Mesenchymal stem cell (in vitro differentiated cells and primary cell): ENCODE results near the gene CDY2A.
"Not testable (repeated sequence)": the region's sequence is repeated elsewhere in the genome, so short reads cannot be mapped to it uniquely, and the experiment has no call there.

ENCODE experiments used
- DNase-seq: peaks from one replicate; pipeline ENCODE4 v3.0.0-alpha.2; 2013
- H2AFZ ChIP-seq: one replicate; pipeline ENCODE4 v1.6.1; 2013; ENCODE audit warnings: low read depth, mild to moderate bottlenecking, control low read depth, inconsistent platforms, low read length, moderate library complexity
- H2AK5ac ChIP-seq: 2 replicates; pipeline ENCODE4 v1.6.1; 2013; ENCODE audit warnings: low read length, moderate library complexity, mild to moderate bottlenecking, inconsistent platforms; ENCODE audit not compliant: severe bottlenecking
- H2BK120ac ChIP-seq: one replicate; pipeline ENCODE4 v1.6.1; 2013; ENCODE audit warnings: low read depth, mild to moderate bottlenecking, inconsistent platforms, low read length, moderate library complexity
- H2BK12ac ChIP-seq, 2 experiments: one replicate each; pipeline ENCODE4 v1.6.1; 2013; ENCODE audit warnings: inconsistent platforms in 2 of 2, low read length in 2 of 2, mild to moderate bottlenecking in 2 of 2, moderate library complexity in 2 of 2, control low read depth in 1 of 2
- H2BK15ac ChIP-seq: one replicate; pipeline ENCODE4 v1.6.1; 2013; ENCODE audit warnings: mild to moderate bottlenecking, low read depth, inconsistent platforms; ENCODE audit not compliant: poor library complexity, severe bottlenecking
- H2BK5ac ChIP-seq: 2 replicates; pipeline ENCODE4 v1.6.1; 2013; ENCODE audit warnings: low read depth, mild to moderate bottlenecking, low read length, control low read depth, inconsistent platforms; ENCODE audit not compliant: poor library complexity, severe bottlenecking
- H3K14ac ChIP-seq, 2 experiments: one replicate each; pipeline ENCODE4 v1.6.1; 2013; ENCODE audit warnings: inconsistent platforms in 2 of 2, low read length in 2 of 2, control low read depth in 1 of 2, mild to moderate bottlenecking in 1 of 2, moderate library complexity in 1 of 2
- H3K18ac ChIP-seq, 2 experiments: one replicate each; pipeline ENCODE4 v1.6.1; 2013; ENCODE audit warnings: inconsistent platforms in 2 of 2, low read length in 2 of 2, control low read depth in 1 of 2, low read depth in 1 of 2, mild to moderate bottlenecking in 1 of 2
- H3K23ac ChIP-seq, 2 experiments: one replicate each; pipeline ENCODE4 v1.6.1; 2013; ENCODE audit warnings: inconsistent platforms in 2 of 2, low read length in 2 of 2, mild to moderate bottlenecking in 2 of 2, moderate library complexity in 2 of 2, control low read depth in 1 of 2
- H3K27ac ChIP-seq: 2 replicates; pipeline ENCODE4 v1.5.1; 2013; ENCODE audit warnings: mild to moderate bottlenecking, moderate library complexity, low read length, control low read depth, inconsistent platforms; ENCODE audit not compliant: poor library complexity, severe bottlenecking
- H3K27me3 ChIP-seq, 2 experiments: 2 replicates each; pipeline versions ENCODE4 v1.6.1 to v1.7.0; 2013; ENCODE audit warnings: low read length in 2 of 2, mild to moderate bottlenecking in 2 of 2, moderate library complexity in 2 of 2, control low read depth in 1 of 2, inconsistent platforms in 1 of 2; ENCODE audit not compliant: control insufficient read depth in 1 of 2, insufficient read depth in 1 of 2
- H3K36me3 ChIP-seq, 2 experiments: 2 replicates each; pipeline versions ENCODE4 v1.6.1 to v1.7.0; 2013; ENCODE audit warnings: low read length in 2 of 2, control low read depth in 1 of 2, inconsistent platforms in 1 of 2, low read depth in 1 of 2, mild to moderate bottlenecking in 1 of 2; ENCODE audit not compliant: insufficient read depth in 2 of 2, control insufficient read depth in 1 of 2
- H3K4ac ChIP-seq, 2 experiments: one replicate each; pipeline ENCODE4 v1.6.1; 2013; ENCODE audit warnings: inconsistent platforms in 2 of 2, low read length in 2 of 2, mild to moderate bottlenecking in 2 of 2, moderate library complexity in 2 of 2, control low read depth in 1 of 2, low read depth in 1 of 2
- H3K4me1 ChIP-seq: 2 replicates; pipeline ENCODE4 v1.6.1; 2013; ENCODE audit warnings: low read depth, low read length, control low read depth; ENCODE audit not compliant: control insufficient read depth, insufficient read depth
- H3K4me2 ChIP-seq: 2 replicates; pipeline ENCODE4 v1.6.1; 2013; ENCODE audit warnings: low read length, mild to moderate bottlenecking, inconsistent platforms; ENCODE audit not compliant: poor library complexity, severe bottlenecking
- H3K4me3 ChIP-seq, 2 experiments: 2 replicates each; pipeline versions ENCODE4 v1.5.1 to v1.7.0; 2013; ENCODE audit warnings: low read length in 2 of 2, mild to moderate bottlenecking in 2 of 2, control low read depth in 1 of 2, low read depth in 1 of 2; ENCODE audit not compliant: insufficient read depth in 1 of 2
- H3K79me1 ChIP-seq: replicated peaks from 2 replicates; pipeline ENCODE4 v1.6.1; 2013; ENCODE audit warnings: mild to moderate bottlenecking, control low read depth, low read length, inconsistent platforms; ENCODE audit not compliant: poor library complexity, severe bottlenecking
- H3K9ac ChIP-seq: 2 replicates; pipeline ENCODE4 v1.7.0; 2013; ENCODE audit warnings: mild to moderate bottlenecking, low read length, moderate library complexity
- H3K9me3 ChIP-seq: 2 replicates; pipeline ENCODE4 v1.7.0; 2013; ENCODE audit warnings: mild to moderate bottlenecking, low read length; ENCODE audit not compliant: control insufficient read depth
- H4K8ac ChIP-seq: one replicate; pipeline ENCODE4 v1.6.1; 2013; ENCODE audit warnings: inconsistent platforms, mild to moderate bottlenecking, low read length, moderate library complexity
- H4K91ac ChIP-seq: one replicate; pipeline ENCODE4 v1.6.1; 2013; ENCODE audit warnings: mild to moderate bottlenecking, low read length, inconsistent platforms
- WGBS: methylation state at CpG from one replicate; pipeline ENCODE4 v1.1.7; 2013; ENCODE audit warnings: mixed read lengths; 5-methylcytosine and 5-hydroxymethylcytosine counted together

The CDY2A gene

GRCh38 chrY:18028845-18029244 lies 3.3 kb downstream of the CDY2A start:
- not testable (repeated sequence) for H3K4ac ChIP-seq, H2BK15ac ChIP-seq, H3K23ac ChIP-seq, H2BK5ac ChIP-seq, H4K91ac ChIP-seq, H2AK5ac ChIP-seq, H4K8ac ChIP-seq, H3K27me3 ChIP-seq, H3K36me3 ChIP-seq, DNase-seq, H2AFZ ChIP-seq, H2BK12ac ChIP-seq, H2BK120ac ChIP-seq, H3K4me3 ChIP-seq, H3K9ac ChIP-seq, H3K79me1 ChIP-seq, H3K9me3 ChIP-seq, H3K4me2 ChIP-seq, H3K27ac ChIP-seq, H3K14ac ChIP-seq, H3K4me1 ChIP-seq, H3K18ac ChIP-seq
- no CpG with 5 or more reads among the region's 1 CpG for WGBS

- not testable (repeated sequence) for H2BK120ac ChIP-seq, DNase-seq, H2BK15ac ChIP-seq, H2BK12ac ChIP-seq, H4K8ac ChIP-seq, H3K27me3 ChIP-seq, H4K91ac ChIP-seq, H3K23ac ChIP-seq, H3K9ac ChIP-seq, H2AK5ac ChIP-seq, H2AFZ ChIP-seq, H3K4me2 ChIP-seq, H3K4me1 ChIP-seq, H3K18ac ChIP-seq, H3K36me3 ChIP-seq, H3K14ac ChIP-seq, H3K4ac ChIP-seq, H3K4me3 ChIP-seq, H3K27ac ChIP-seq, H3K9me3 ChIP-seq, H3K79me1 ChIP-seq, H2BK5ac ChIP-seq
- WGBS = no CpG with 5 or more reads among the region's 3 CpGs
Measured at GRCh38 chrY:18030178-18030577, 4.6 kb downstream of the CDY2A start.

GRCh38 chrY:18034100-18034814 lies 8.7 kb downstream of the CDY2A start:
- not testable (repeated sequence) for H3K4me1 ChIP-seq, H2AK5ac ChIP-seq, H4K8ac ChIP-seq, H3K4me2 ChIP-seq, H3K4ac ChIP-seq, H3K9ac ChIP-seq, H3K36me3 ChIP-seq, H2BK15ac ChIP-seq, H3K14ac ChIP-seq, H3K79me1 ChIP-seq, H3K9me3 ChIP-seq, H3K23ac ChIP-seq, H2BK5ac ChIP-seq, H2BK120ac ChIP-seq, H4K91ac ChIP-seq, H3K4me3 ChIP-seq, H3K18ac ChIP-seq, H3K27ac ChIP-seq, DNase-seq, H2BK12ac ChIP-seq, H2AFZ ChIP-seq, H3K27me3 ChIP-seq
- WGBS = no CpG with 5 or more reads among the region's 3 CpGs

GRCh38 chrY:18034864-18035263 lies 9.3 kb downstream of the CDY2A start:
- not testable (repeated sequence) for H3K79me1 ChIP-seq, H2BK120ac ChIP-seq, H2AFZ ChIP-seq, H3K9me3 ChIP-seq, H4K91ac ChIP-seq, H3K4me1 ChIP-seq, H3K27me3 ChIP-seq, H2BK12ac ChIP-seq, H3K14ac ChIP-seq, H2BK5ac ChIP-seq, H3K4me2 ChIP-seq, H4K8ac ChIP-seq, DNase-seq, H2AK5ac ChIP-seq, H3K36me3 ChIP-seq, H3K18ac ChIP-seq, H3K4me3 ChIP-seq, H3K23ac ChIP-seq, H3K9ac ChIP-seq, H3K27ac ChIP-seq, H2BK15ac ChIP-seq, H3K4ac ChIP-seq
- no CpG with 5 or more reads among the region's 3 CpGs for WGBS
